SK-N-MC (cell line): ENCODE results near the gene UCHL5.

Experiments used
- EZH2 ChIP-seq: fragments of 200-600 bp; sonication (generic); IDR thresholded peaks from one replicate; pipeline ENCODE4 v1.6.1; 2017; ENCODE audit warnings: antibody characterized with exemption
- FOXP2 ChIP-seq: optimal IDR thresholded peaks from 2 replicates; pipeline ENCODE3; 2011; ENCODE audit warnings: mild to moderate bottlenecking, moderate library complexity; ENCODE audit not compliant: insufficient read depth; ENCODE audit errors: extremely low read length, control extremely low read depth
- POLR2AphosphoS5 ChIP-seq: IDR thresholded peaks from 2 replicates; pipeline ENCODE4 v1.6.1; 2012; ENCODE audit warnings: mild to moderate bottlenecking, low read depth, low read length, borderline replicate concordance

GRCh38 chr1:193087893-193088292, 28.7 kb upstream of the UCHL5 start:
- TF ChIP-seq EZH2 (no peak), POLR2AphosphoS5 (no peak), FOXP2 (no peak)
